Activated T-cell treated with anti-CD3 and anti-CD28 coated beads for 1 hour (primary cell): ENCODE results near the gene ARMH3.

Source experiments
- DNase-seq: peaks from one replicate; pipeline ENCODE4 v3.0.0-alpha.2; 2020; ENCODE audit warnings: low read depth

Gene ARMH3

DNA sequence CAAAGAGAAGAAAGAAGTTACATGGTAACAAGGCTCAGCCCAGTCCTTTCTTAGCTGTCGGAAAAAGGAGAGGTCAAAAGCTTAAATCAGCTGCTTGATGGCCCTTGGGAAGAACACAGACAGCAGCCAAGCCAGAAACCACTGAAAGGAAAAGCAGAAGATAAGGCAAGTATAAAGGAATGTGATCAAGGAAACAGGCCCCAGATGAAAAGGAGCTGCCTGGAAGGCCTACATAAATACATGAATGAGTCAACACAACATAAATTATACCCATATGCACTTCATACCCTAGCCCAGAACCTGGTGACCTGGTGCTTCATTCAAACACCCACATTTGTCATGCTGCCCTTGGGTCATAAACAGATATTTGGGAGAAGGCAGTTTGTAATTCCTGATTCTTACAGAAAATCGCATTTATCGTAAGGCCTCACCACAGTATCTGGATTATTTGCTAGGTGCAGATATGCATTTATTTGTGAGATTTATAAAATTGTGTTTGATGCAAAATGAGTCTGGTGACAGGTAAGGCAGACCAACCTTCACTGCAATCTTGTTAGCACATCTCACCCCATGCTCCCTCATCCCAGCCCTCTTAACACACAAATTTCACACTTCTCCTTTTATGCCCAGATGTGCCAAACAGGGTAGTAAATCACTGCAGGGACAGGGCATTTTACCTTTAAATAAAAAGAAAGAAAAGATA lies 117.5 kb downstream of the ARMH3 start:
- no peak for DNase-seq

GRCh38 chr10:101935431-101935830 lies 120.5 kb downstream of the ARMH3 start:
- DNase-seq, result no peak

DNA sequence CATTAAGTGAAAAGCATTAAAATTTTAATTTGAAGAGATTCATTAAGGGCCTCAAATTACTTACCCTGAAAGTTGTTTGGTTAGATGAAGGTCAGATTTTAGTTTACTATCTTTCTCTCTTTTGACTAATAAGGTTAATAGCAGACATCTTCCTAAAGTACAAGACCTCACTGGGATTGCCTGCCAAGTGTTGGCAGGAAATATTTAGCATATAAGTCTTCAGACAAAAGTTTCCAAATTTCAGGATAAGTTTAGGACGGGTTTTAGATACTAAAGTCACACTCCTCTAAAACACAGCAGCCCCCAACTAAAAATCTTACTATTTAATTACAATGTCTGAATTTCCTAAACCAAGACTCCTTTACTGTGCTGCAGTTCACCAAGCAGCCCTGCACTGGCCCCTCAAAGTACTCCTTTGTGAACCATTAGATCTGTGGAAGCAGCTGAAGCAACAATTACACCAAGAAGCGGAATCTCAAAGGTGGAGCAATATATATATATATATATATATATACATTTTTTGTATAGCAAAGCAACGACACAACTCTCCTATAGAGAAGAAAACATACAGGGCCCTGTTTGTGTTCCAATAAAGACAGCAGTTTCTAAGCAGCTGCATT lies 121.2 kb downstream of the ARMH3 start:
- DNase-seq, result no peak

GRCh38 chr10:101933976-101934375 lies 122.0 kb downstream of the ARMH3 start:
- no peak for DNase-seq

DNA sequence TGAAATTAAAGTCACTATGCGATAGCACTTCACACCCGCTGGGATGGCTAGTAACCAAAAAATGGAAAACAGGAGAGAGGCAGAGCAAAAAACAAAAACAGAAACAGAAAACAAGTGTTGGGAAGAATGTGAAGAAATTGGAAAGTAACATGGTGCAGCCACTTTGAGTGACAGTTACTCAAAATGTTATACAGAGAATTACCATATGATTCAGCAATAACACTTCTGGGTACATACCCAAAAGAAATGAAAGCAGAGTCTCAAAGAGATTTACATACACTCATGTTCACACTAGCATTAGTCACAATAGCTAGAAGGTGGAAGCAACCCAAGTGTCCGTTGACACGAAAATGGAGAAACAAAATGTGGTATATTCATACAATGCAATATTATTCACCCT lies 123.8 kb downstream of the ARMH3 start:
- no peak for DNase-seq

- no peak for DNase-seq
Measured at GRCh38 chr10:101925027-101925426, 130.9 kb downstream of the ARMH3 start.

DNA sequence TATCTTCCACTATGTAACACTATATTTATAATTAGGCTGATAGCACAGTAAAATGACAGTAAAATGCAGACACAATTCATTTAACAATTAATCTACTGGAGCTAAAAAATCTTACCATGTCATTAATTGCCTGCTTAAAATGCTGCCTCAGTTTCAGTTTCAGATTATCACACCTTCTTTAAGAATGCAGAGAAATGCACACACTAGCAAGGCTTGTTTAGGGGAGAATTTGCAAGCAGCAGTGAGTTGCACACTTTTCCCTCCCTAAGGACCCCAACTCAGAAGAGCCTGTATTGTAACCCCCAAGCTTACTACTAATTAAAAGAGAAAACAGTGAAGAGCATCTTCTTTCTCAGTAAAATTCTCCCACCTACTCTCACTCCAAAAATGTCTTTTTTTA lies 132.7 kb downstream of the ARMH3 start:
- no peak for DNase-seq

DNA sequence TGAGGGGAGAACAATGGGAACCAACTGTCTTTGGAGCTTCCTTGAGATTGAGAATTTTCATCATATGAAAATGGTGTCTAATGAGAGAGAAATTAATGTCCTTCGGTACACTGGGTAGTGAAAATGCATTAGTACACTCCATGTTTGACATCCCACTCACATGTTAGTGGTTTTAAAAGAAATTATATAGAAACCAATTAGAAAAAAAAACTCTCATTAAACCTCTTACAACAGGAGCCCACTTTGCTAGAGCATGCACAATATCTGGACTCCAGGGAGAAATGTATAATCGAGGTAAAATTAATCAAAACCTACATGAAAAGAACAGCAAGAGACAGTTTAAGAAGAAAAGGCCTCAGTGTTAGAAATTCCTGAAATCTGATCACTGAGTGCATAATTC lies 133.1 kb downstream of the ARMH3 start:
- DNase-seq, result no peak

GRCh38 chr10:101920546-101920945 lies 135.4 kb downstream of the ARMH3 start:
- DNase-seq, result no peak

- no peak for DNase-seq
Measured at GRCh38 chr10:101919026-101919770, 136.8 kb downstream of the ARMH3 start.

GRCh38 chr10:101912561-101913179 lies 143.3 kb downstream of the ARMH3 start:
- no peak for DNase-seq

- DNase-seq, result no peak
Measured at GRCh38 chr10:101906586-101907183, 149.3 kb downstream of the ARMH3 start.

- no peak for DNase-seq
Measured at GRCh38 chr10:101905251-101905650, 150.7 kb downstream of the ARMH3 start.

GRCh38 chr10:101903827-101904550 lies 152.0 kb downstream of the ARMH3 start:
- DNase-seq, result no peak

DNA sequence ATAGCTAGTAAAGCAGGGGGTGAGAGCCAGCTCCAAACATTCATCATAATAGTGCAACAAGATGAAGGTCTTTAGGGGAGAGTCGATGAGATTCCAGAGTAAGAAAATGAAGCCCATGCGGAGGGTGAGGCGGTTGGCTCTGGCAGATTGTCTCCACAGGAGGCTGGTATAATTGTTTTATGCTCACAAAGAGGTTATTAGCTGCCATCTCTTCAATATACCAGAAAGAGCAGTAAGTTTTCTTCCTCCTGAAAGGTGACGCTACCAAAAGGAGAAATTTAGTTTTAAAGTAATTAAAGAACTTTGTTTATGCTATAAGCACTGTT lies 153.2 kb downstream of the ARMH3 start:
- DNase-seq, result no peak

DNA sequence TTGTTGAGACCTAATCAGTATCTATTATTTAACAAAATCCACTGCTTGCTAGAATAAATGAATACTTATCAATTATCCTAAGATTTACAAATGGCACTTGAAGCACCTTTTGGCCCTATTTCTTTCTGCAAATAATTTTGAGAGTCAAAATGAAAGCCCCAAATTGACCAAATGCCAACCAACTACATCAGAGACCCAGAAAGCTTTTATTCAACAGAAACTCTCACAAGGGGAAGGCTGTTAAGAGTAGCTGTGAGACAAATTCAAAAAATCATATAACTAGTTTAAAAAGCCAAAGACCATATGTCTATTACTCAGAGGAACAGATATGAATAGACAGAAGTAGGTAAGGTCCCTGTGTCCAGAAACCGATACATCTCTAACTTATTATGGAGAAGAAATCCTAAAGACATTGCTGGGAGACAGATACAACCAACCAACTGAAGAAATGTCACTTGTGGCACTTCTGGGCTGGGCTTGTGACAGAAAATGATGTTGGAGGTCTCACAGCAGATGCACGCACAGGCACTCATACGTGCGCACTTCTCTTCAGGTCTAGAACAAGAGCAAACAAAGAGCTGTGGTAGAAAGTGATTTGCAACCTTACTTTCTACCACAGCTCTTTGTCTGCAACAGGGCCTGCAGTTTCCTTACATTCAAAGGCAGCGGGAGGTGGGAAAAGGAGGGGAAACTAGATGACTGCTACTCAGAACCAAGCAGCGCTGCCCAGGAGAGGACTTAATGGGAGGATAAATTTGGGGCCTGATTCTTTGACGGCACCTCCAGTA lies 153.7 kb downstream of the ARMH3 start:
- no peak for DNase-seq

DNA sequence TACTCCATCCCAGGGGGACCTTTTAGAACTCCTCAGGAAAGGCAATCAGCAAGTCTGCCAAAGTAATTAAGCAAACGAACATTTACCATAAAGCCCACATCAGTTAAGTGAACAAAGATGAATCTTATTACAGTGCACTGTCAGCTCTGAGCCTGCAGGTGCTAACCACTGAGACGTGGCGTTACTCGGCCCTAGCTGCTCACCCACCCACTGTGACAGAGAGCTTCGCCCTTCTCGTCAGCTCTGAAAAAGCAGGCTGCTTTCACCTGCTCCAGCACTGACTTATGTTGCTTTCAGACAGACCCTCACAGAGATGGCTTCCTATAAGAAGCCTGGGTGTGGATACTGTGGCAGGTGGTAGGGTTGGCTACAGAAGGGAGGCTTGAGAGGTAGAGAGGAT lies 154.6 kb downstream of the ARMH3 start:
- no peak for DNase-seq

DNA sequence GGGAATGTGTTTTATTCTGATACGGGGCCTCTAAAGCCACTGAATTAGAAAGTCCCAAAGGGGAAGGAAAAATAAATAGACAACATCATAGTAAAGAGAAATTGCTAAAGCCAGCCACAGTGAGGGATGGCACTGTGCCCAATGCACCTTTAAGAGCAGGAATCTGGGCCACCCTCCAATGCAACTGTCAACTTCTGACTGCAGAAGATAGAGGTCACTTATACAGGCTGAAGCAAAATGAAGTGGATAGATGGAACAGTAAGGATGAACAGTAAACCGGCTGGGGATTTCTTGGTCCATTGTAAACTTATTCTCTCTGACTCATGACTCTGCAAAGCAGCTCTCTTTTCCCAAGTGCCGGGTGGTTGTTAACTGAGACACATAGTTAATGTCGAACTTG lies 158.3 kb downstream of the ARMH3 start:
- no peak for DNase-seq

DNA sequence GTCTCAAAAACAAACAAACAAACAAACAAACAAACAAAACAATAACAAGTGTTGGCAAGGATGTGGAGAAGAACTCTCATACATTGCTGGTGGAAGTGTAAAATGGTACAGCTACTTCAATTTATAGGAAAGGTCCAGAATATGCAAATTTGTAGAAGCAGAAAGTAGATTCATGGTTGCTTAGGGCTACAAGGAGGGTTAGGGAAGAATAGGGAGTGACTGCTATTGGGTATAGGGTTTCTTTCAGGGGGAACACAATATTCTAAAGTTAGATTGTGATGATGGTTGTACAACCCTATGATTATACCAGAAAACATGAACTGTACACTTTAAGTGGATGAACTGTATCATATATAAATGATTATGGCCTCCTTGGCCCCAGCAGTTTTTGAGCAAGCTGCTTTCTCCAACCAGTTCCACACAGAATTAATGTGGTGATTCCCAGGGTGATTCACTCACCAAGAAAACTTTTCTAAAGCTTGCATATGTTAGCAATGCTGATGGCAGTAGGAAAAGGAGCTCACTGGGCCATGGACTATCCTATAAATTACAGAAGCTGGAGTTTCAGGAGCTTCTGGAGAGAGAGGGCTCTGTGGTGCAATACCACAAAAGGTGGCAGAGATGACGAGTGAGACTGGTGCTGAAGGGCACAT lies 159.6 kb downstream of the ARMH3 start:
- no peak for DNase-seq

- DNase-seq, result no peak
Measured at GRCh38 chr10:101895781-101896180, 160.2 kb downstream of the ARMH3 start.

DNA sequence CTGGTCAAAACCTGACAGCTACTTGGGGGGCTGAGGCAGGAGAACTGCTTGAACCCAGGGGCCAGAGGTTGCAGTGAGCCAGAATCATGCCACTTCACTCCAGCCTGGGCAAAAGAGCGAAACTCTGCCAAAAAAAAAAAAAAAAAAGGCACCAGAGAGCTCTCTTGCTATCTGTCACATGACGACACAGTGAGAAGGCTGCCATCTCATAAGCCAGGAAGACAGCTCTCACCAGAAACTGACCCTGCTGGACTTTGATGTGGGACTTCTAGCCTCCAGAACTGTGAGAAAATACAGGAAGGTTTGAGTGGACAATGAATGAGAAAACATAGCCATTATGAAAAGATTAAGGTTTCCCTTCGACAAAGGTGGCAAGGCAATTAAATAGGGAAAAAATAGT lies 161.2 kb downstream of the ARMH3 start:
- no peak for DNase-seq
